Epithelial cell of esophagus (primary cell): ENCODE measurements around the gene DPT.

Source experiments
- DNase-seq: peaks from one replicate; pipeline ENCODE4 v3.0.0; 2010; ENCODE audit warnings: low read depth
- H3K4me3 ChIP-seq: 2 replicates; pipeline ENCODE4 v1.5.1; 2011; ENCODE audit warnings: mild to moderate bottlenecking, low read length, control low read depth
- TF ChIP-seq, protein P1 (sequence below): IDR thresholded peaks from 2 replicates; pipeline ENCODE4 v1.5.1; 2011; ENCODE audit warnings: low read depth, mild to moderate bottlenecking, low read length, control low read depth, inconsistent platforms; ENCODE audit not compliant: insufficient read depth; ENCODE audit errors: missing control alignments

DPT gene

DNA sequence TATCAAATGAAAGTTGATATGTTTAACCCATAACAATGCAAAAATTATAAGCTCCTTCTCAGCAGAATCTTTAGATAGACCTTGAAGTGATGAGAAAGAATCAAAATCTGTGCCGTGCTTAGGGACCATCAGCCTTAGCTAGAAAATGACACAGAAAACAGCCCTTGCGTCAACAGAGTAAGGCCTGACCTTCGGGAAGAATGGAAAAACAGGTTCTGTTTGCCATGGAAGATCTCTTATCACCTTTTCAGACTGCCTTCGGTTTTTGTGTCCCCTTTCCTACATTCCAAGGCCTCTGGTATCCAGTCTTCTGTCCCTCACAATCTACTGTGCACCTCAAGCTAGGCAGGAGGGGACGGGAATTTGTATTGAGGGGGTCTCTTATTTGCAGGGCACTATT, 37.6 kb upstream of the DPT start:
- H3K4me3 ChIP-seq, result no peak overlapping the region
- no peak for DNase-seq
- TF ChIP-seq, protein P1, sequence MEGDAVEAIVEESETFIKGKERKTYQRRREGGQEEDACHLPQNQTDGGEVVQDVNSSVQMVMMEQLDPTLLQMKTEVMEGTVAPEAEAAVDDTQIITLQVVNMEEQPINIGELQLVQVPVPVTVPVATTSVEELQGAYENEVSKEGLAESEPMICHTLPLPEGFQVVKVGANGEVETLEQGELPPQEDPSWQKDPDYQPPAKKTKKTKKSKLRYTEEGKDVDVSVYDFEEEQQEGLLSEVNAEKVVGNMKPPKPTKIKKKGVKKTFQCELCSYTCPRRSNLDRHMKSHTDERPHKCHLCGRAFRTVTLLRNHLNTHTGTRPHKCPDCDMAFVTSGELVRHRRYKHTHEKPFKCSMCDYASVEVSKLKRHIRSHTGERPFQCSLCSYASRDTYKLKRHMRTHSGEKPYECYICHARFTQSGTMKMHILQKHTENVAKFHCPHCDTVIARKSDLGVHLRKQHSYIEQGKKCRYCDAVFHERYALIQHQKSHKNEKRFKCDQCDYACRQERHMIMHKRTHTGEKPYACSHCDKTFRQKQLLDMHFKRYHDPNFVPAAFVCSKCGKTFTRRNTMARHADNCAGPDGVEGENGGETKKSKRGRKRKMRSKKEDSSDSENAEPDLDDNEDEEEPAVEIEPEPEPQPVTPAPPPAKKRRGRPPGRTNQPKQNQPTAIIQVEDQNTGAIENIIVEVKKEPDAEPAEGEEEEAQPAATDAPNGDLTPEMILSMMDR, result no peak

DNA sequence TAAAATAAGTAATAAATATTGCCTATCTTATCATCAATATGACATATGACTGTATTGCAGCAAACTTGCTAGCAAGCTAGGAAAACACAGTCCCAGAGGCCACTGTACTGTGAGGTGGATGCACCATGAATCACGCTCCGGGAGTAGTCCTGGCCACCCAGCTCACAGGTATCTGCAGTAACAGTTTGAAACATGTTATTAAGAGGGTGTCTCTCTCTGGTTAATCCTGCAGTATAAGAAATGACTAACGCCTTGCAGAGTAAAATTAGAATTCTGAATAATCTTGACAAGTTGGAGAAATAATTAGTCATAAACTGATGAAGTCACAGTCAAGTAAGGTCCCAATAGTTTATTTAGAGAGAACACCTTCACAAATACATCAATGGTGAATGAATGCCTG, 34.0 kb upstream of the DPT start:
- H3K4me3 ChIP-seq, result no peak overlapping the region
- DNase-seq, result peak; percentile 97
- TF ChIP-seq, protein P1, result no peak

DNA sequence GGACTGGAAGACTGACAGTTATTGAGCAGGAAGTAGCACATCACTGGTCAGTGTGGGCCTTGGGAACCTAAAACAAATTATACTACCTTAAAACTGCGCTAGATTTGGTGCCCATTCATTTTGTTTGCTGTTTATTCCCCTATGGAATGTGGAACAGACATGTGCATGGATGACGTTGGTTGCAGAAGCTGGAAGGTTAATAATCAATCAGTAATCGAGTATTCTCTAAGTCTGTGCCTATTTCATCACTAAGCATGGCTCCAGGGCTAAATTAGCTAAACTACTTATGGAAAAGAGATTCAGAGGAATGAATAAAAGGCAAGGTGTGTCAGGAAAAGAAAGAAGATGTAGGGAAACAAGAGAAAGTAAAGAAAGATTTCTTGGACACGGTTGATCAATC, 33.5 kb upstream of the DPT start:
- peak; percentile 13 for DNase-seq
- TF ChIP-seq, protein P1, result no peak
- no peak overlapping the region for H3K4me3 ChIP-seq

DNA sequence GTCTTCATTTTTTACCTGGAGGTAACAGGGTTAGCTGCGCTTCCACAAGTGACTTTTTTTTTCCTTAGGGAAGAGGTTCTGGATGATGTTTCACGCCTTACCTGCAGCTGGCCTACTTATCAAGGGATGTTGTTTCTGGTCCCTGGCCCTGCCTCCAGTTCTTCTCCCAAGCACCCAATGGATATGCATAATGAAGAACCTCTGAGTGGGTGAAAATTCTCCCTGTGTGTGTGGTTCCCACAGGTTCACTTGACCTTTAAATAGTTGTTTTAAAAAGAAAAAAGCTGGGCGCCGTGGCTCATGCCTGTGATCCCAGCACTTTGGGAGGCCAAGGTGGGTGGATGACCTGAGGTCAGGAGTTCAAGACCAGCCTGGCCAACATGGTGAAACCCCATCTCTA, 31.8 kb upstream of the DPT start:
- TF ChIP-seq, protein P1, result no peak
- DNase-seq, result no peak
- H3K4me3 ChIP-seq, result no peak overlapping the region

DNA sequence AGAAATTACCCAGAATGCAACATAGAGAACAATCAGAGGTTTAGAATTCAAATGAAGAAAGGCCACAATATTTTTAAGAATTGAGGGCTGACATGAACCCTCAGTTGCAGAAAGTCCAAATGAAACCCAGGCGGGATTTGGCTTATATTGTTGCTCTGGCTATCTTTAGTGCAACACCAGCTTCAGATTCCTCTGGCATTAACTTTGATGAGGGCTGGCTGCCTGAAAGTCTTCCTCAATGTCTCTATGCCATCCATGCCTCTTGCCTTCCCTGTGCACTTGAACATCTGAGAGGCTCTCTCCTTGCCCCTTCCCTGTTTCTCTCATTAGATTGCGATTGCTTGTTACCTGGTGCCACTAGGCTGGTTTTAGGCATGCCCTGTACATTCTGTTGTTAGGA, 31.2 kb upstream of the DPT start:
- H3K4me3 ChIP-seq, result no peak overlapping the region
- TF ChIP-seq, protein P1, result no peak
- DNase-seq, result no peak

DNA sequence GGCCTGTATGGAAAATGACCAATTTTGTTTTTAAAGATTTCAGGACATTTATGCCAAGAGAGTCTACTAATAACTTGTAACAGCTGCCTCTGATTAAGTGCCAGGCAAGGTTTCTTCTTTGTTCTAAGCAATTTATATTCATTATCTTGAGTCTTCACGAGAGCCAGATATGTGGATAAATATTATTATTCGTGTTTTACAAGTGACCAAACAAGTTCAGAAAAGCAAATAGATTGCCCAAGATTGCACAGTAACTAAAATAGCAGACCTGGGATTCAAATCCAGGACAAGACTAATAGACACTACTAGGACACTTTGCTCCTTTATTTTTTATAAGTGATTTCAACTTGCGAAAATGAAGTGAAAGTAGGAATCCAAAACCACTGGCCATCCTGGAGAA, 30.1 kb upstream of the DPT start:
- no peak for DNase-seq
- no peak overlapping the region for H3K4me3 ChIP-seq
- TF ChIP-seq, protein P1, result no peak

DNA sequence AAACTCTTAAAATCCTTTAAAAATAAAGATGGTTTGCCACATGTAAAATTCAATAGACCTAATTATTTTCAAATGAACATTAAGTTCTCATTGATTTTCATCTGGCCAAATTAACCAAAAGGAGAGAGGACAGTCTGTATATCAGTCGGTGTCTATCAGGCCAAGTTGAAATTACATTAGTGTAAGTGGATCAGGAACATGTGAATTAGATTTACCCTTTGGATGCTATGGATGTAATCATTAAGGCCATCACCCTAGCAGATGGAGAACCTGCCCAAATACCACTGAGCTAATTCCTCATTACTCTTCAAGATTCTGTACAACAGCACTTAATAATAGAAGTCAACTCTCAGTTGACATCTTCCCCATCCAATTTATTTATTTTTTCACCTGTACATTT, 29.5 kb upstream of the DPT start:
- no peak for DNase-seq
- TF ChIP-seq, protein P1, result no peak
- H3K4me3 ChIP-seq, result no peak overlapping the region
